GM13977 (cell line): ENCODE data around the gene MUC2.

Experiments
- DNase-seq: peaks from one replicate; pipeline ENCODE4 v3.0.0; 2012; ENCODE audit warnings: low spot score
- CTCF ChIP-seq: IDR thresholded peaks from 2 replicates; pipeline ENCODE4 v1.5.1; 2012; ENCODE audit warnings: mild to moderate bottlenecking, control low read depth; ENCODE audit not compliant: insufficient read depth; ENCODE audit errors: extremely low read depth, missing control alignments
- in situ Hi-C: fragments of 300-500 bp; cut with MboI; formaldehyde crosslinking; loops from one replicate; pipeline ENCODE4 v1.12.0; 2022; ENCODE audit warnings: low sequenced_read_pairs, low pct_unique_long_range_greater_than_20kb, mixed read lengths, inconsistent platforms; ENCODE audit not compliant: unreplicated experiment

The MUC2 gene

GRCh38 chr11:1028616-1029015 lies 46.1 kb upstream of the MUC2 start:
- in situ Hi-C loops, result no loop called here
- no peak for TF ChIP-seq CTCF
- DNase-seq, result no peak

- no peak for TF ChIP-seq CTCF
- no peak for DNase-seq
- in situ Hi-C loops, result no loop called here
These were observed 45.6 kb upstream of the MUC2 start for GRCh38 chr11:1029051-1029450.

GRCh38 chr11:1029654-1030053 lies 45.0 kb upstream of the MUC2 start:
- peak; percentile 4 for TF ChIP-seq CTCF
- in situ Hi-C loops, result no loop called here
- DNase-seq, result no peak

- no peak for DNase-seq
- no peak for TF ChIP-seq CTCF
- in situ Hi-C loops, result no loop called here
These were observed 44.6 kb upstream of the MUC2 start for GRCh38 chr11:1030086-1030485.

GRCh38 chr11:1030556-1030955 lies 44.1 kb upstream of the MUC2 start:
- no peak for TF ChIP-seq CTCF
- in situ Hi-C loops, result no loop called here

GRCh38 chr11:1031121-1031899 lies 43.4 kb upstream of the MUC2 start:
- DNase-seq, result no peak
- no peak for TF ChIP-seq CTCF
- in situ Hi-C loops, result no loop called here

More at GRCh38 chr11:1030556-1030955, 44.1 kb upstream of the MUC2 start:
- no peak for DNase-seq
